ENCODE results near the gene TMPRSS15. TPM values are rescaled to one million over a fixed set of nuclear protein-coding genes. Genes with fewer than 3 reads are reported as not detected.

TMPRSS15 gene
- total RNA-seq, 1 experiment from 2014 or later, result not detected

DNA sequence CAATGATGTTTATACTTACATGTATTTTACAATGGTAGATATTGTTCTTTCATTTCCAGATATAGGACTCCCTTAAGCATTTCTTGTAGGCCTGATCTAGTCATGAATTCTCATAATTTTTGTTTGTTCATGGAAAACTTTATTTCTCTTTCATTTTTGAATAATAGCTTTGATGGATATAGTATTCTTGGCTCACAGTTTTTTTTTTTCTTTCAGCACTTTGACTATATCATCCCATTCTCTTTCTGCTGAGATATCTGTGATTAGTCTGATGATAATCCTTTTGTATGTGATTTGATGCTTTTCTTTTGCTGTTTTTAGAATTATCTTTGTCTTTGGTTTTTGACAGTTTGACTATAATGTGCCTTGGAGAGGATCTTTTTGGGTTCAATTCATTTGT, 183.1 kb downstream of the TMPRSS15 start (continued):
- no peak for TF ChIP-seq JUND (IDR thresholded peaks at IDR 0.05)

Other genes with a start within 250 kb of the TMPRSS15 start
- gene CHODL, start 159.0 kb downstream of the TMPRSS15 start, total RNA-seq (2021; ENCODE audit: unreplicated experiment), result not detected

All from HCT116 (cell line).